GM18907 (cell line): ENCODE data around the gene PARD3B.

ENCODE experiments used
- ATAC-seq: cut with Tn5 transposase; IDR thresholded peaks from one replicate; pipeline ENCODE4 v1.9.1; 2021; ENCODE audit warnings: mild to moderate bottlenecking, moderate library complexity; ENCODE audit not compliant: unreplicated experiment

The PARD3B gene

DNA sequence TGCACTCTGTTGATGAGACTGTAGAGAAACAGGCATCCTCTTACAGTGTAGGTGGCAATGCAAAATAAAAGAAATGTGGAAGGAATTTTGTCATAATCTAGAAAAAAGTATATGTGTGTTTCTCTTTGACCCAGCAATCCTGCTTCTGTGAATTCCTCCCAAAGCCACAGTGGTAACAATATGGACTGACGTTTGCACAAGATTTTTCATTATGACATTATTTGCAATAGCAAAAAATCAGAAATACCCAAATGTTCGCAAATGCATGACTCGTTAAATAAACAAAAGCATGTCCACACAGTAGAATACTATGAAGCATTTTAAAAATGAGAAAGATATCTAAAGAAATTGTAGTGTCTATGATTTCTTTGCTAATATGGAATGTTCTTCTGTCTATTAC, 881.8 kb downstream of the PARD3B start:
- ATAC-seq: no peak

DNA sequence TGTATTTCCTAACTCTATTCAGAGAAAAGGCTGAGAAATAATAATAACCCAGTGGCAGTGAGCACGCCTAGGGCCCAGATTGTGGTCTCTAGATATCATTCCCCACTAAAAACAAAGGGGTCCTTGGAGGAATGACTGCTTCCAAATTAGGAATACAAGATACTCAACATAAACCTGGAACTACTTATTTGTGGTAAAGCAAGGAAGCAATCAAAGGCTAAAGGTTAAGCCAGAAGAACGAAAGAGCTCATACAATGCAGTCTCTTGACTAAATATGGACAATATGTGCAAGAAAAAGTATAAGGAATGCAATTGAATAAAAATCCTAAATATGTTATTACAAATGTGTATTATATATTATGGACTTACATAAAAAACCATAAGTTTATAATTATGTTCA, 883.5 kb downstream of the PARD3B start:
- no peak for ATAC-seq

DNA sequence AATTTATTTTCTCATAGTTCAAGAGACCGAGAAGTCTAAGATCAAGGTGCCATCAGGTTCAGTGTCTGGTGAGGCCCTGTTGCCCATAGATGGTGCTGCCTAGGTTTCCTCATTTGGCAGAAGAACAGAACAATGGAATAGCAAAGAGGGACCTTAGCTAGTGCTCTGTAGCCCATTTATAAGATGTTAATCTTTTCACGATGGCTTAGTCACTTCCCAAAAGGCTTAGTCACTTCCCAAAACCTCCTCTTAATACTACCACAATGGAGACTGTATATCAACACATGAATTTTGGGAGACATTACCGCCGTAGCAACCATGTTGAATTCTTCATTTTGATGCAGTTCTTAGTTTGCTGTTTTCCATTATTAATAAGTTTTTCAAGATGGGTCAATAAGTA, 890.7 kb downstream of the PARD3B start:
- ATAC-seq: no peak

DNA sequence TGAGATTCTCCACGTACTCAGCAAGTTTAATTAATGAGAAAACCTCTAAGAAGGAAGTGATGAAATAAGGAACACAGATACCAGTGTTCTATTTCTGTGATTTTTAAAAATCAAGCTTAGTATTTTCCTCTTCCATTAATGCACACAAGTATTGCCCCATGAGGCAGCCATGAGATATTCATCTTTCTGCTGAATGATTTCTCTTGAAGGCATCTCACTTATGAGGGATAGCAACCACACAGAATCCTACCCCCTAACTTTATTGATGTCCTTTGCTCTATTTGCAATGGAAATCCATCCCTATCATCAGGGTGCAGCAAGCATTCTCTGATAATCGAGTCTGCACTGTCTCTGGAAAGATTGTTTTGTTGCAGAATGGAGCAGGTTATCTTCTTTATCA, 893.0 kb downstream of the PARD3B start:
- no peak for ATAC-seq

DNA sequence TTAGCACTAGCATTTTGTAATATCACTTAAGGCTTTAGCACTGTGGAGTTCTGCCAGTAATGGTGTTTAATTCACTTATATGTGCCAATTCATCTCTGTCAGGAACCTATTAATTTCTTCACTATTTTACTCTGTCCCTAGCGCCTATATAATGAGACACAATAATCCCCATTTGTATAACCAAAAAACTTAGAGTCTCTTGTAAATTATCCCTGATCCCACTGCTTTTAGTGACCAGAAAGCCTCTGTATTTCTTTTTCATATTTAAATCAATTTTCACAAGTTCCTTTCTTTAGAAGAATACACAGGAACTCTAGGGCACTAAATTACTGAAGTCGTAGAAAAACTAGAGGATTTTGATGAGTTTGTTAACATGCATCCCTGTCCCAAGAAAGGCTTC, 894.3 kb downstream of the PARD3B start:
- ATAC-seq: no peak

DNA sequence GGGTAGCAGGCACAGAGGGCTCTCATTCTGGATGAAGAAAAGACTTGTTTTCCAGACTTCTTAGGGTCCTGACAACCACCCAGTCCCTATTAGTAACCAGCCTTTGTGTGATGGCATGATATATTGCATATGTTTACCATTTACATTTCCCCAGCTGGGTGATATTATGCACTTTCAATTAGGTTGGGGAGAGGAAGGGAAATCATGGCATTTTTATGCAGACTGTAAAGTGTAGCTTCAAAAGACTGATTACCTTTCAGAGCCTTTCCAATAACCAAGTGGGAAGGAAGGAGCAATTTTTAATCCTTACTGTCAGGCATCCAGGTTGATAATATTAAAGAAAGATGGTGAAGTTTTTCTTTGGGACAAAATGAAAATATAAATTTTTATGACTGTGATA, 896.2 kb downstream of the PARD3B start:
- ATAC-seq: no peak

DNA sequence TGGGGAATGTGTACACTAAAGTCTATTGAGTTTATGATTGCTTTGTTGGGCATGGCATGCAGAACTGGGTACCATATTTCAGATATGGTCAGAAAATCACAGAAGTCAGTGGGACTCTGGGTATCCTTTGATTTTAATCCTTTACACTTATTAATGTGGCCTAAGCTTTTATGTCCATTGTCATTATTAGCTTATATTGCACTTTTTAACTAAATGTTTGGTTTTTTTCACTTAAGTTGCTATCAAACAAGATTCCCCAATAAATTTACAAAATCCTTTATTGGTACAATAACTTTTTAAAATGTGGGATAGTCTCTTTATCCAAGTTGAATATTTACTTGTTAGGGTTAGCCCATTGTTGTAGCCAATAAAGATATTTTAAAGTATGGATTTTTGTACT, 902.9 kb downstream of the PARD3B start:
- no peak for ATAC-seq

DNA sequence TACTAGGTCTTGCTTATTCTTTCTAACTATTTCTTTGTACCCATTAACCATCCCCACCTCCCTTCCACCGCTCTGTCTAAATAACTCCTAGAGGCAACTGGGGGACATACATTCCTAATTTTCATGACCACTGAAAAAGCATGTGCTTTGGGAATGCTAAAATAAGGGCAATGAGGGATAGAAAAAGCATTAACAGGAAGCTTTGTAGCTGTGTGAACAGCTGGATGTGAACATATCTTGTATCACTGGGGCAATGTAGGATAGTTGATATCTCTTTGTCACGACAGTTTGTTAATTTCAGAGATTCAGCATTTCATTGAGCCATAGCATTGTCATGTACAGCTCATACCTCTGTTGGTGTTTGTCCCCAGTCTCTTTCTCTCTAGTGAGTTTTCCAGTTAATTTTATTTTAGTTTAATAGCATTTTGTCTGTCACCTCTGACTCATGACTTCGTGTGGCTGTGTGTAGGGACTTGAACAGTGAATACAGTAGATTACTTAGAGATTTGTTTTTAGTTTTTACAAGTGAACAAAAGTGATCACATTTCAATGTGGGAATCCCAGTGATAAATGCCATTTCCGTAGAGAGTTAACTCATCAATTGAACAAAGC, 906.7 kb downstream of the PARD3B start:
- no peak for ATAC-seq

DNA sequence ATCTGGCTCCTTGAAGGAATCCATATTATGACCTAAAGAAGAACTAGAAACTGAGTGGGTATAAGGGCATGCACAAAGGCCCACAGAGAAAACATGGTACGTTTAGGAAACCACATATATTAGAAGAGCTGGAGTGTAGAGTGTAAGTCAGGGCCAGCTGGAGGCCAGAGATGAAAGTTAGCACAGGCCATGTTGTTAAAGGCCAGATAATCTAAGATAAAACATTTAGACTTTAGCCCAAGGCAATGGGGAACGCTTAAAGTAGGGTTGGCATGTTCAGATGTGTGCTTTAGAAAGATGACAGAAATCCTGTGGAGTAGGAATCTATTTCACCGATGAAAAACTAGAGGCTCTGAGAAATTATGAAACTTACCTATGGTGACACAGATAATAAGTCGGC, 907.9 kb downstream of the PARD3B start:
- ATAC-seq: no peak

DNA sequence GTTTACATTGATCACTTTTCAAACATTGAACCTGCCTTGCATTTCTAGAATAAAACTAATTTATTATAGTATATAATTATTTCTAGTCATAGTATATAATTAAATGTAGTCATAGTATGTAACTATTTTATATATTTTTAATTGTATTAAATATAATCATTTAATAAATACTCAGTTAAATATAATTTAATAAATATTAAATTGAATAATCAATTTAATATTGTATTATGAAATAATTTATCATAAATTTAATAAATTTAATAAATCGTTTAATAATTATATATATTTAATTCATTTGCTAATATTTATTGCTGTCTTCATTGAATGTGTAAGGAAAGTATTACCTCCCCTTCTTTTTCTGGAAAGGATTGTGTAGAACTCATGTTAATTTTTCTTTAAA, 911.4 kb downstream of the PARD3B start:
- no peak for ATAC-seq

DNA sequence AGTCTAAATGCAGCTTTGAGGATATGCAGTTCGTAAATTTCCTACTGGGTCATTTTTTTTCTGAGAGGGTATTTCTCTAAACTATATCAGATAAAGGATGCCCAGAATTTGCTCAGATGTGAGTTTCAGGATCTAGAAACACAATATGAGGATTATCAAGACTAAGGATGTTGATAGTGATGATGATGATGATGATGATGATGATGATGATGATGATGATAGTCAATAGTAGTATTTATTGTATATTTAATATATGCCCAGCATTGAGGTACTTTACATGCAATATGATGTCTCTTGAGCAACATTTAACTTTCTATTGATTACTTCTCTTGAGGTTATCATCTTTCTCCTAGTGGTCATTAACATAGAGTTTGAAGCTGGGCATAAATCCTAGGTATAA, 914.9 kb downstream of the PARD3B start:
- ATAC-seq: no peak

DNA sequence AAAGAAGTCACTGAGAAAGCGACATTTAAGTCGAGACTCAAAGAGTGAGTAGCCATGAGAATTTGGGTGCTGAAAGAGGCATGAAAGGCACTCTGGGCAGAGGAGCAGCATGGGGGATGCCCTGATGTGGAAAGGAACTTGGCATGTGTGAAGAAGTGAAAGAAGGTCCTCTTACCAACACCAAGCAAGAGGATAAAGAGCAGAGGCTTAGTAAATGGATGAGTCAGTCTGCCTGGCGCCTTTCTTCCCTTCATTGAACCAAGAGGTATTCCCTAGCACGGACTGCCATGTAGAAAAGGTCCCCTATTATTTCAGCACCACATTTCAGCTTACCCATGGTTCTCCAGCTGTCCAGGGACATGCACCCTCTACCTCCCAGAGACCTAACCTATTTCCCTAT, 915.9 kb downstream of the PARD3B start:
- ATAC-seq: no peak

DNA sequence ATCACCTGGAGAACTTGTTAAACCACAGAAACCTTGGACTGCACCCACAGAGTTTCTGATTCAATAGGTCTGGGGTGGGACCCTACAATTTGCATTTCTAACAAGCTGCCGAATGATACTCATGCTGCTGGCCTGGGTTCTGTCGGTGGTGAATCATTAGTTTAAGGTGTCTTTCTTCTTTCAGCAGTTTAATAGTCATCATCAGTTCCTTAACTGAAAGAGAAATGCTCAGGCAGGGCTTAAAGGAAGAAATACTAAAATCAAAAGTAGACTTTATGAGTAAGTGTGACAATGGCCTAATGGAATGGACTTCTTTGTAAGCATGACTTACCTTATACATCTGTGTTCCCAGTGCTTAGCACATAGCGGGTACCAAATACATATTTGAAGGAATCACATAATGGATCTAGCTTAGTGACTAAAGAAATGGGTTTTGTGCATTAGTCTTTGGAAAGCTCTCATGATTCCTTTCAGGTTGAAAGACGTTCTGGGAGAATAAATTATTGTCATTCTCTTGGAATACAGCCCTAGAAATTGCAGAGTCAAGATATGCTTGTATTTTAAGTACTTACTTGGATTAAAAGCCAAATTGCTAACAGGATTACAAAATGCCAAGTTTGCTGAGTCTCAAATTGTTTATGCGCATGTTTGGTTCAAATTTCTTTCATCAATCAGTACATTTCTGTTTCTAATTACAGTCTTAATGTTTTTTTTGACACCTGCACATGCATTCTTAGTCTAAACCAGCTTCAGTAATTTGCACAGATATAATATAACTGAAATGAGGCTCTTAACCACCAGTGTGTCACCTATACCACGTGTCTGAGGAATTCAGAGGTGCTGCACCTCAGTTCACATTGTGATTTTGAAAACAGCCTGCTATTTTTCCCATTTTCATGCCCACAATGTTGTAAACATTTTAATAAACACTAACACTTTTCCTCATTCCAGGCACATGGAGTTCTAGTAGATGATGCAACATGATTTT, 916.7 kb downstream of the PARD3B start:
- ATAC-seq: no peak

DNA sequence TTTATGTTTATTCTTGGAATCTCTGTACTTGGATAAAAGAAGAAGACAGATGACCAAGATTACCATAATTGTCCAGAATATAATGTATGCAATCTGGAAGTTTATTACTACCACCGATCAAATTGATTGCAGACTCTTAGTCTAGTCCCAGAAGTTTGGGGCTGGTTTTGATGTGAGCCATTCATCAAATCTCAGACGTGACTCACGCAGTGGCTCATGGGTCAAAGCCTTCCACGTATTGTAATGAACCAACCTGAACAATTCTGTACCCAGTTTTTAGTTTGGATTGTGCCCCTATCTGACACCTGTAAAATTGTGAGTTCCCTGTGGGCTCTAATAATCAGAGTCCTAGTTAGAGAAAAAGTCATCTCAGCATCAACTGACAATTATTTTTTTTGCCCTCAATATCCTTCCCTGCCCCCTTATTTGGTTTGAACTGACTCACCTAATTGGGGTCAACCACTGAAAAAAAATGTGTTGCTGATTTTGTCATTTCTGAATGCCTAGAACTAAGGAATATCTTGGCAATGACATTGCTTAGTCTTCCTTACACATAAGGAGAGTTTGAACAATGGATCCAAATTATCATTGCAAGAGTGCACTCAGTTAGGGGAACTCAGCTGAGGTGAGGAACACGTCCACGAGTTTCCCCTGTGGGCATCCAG, 917.5 kb downstream of the PARD3B start:
- no peak for ATAC-seq

DNA sequence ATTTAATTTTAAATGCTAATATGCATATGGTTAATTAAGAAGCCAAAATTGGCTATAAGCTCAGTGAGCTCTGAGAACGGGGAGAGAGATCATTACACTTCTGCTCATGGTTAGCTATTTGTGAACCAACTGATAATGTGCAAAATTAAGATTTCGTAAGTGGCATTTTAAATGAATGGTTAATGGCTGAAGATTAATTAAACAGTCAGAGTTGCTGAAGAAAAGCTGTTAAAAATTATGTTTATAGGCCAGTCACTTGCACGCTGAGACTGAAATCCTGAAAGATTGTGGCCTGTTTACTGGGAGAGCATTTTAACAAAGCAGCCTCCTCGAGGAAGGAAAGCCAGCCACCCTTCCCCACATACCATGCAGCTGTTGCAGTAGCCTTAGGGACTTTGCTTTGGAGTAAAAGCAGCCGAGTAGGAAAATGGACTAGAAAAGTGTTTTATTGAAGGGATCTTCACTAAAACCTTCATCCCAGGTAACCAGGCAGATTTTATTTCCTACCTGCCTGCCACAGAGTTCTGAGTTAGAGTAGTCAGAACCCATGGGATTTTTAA, 918.3 kb downstream of the PARD3B start:
- ATAC-seq: no peak

DNA sequence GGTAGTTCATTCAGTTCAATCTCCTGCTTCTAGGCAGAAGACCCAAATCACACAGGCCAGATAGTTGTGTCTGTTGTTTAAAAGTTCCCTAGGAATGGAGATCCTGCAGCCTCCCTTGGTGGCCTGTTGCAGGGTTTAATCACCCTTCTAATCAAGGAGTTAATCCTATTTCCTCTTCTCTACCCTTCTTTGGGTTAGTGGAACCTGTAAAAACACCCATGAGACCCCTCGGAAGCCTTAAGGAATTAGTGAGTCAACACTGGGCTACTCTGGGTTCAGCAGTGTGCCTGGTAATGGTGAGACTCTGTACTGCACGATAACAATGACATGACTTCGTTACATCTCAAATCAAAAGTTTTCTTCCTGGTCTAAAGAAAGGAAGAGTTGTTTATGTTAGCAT, 919.4 kb downstream of the PARD3B start:
- ATAC-seq: no peak

DNA sequence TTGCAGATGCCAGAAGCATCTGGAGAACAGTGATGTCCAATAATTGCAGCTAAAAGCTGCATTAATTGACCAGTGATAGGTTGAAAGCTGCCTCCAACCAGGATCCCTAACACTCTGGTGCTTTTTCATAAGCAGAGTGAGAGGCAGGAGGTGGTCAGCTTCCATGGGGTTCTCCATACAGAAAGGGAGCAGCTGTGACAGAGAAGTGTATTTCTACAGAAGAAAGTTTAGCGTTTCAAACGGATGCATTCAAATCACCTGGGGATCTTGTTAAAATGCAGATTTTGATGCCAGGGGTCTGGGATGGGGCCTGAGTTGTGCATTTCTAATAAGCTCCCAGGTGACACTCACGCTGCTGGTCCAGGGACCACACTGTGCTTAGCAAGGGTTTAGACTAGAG, 920.5 kb downstream of the PARD3B start:
- no peak for ATAC-seq

DNA sequence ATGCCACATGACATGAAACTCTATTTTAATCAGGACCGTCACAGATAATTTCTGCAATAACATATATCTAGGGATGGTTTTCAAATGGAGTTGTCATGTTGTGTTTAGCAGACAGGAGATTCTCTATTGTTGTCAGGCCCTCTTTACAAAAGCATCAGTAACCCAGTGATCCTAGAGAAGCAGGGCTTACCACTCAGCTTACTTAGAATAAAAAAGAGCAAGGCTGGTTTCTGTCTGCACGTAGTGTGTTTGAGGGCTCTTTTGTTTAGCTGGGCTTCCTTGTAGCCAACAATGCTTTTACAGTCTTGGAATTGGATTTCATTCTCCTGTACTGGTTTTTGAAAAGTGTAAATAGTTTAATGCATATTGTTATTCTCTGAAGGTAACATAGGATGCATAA, 926.5 kb downstream of the PARD3B start:
- ATAC-seq: no peak

DNA sequence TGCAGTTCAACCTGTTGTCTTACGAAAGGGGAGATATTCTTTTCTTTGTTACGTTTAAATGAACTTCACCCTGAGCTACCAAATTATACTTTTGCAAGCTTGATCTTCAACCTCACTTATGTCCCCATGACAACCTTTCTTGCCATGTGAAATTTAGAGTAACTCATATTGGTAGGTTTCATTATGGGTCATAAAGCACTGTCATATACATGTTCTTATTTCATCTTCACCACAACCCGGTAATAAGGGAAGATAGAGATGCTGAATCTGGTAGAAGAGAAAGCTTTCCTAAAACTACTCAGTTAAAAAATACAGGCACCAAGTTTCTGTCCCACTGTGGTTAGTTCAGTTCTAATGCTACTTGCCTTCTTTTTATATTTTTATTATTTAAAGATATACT, 928.5 kb downstream of the PARD3B start:
- no peak for ATAC-seq

DNA sequence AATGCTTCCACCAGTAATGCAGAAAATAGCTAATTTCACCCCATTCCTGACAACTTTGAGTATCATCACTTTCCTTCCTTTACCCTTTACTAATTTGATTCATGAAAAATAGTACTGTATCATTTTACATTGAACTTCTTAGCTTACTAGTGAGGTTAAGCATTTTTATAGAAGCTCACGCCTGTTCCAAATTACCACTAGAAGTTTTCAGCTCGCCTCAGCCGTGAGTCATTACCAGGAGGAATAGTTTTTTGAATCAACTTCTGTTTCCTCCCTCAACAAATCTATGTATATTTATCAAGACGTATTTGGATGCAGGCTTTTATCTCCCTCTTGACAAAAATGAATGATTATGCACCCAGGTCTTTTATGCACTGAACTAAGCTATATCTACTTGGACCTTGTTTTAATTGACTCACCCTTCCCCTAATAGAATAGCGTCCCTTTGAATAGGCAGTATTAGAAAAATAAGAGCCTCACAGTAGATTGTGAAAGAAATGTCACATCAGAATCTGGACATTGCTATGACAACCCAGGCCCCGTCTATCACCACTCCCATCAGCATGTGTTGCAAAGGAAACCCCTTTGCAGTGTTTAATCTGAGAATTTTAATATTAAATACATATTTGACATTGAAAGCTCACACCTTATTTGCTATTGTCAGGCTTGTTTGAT, 929.6 kb downstream of the PARD3B start:
- ATAC-seq: no peak

DNA sequence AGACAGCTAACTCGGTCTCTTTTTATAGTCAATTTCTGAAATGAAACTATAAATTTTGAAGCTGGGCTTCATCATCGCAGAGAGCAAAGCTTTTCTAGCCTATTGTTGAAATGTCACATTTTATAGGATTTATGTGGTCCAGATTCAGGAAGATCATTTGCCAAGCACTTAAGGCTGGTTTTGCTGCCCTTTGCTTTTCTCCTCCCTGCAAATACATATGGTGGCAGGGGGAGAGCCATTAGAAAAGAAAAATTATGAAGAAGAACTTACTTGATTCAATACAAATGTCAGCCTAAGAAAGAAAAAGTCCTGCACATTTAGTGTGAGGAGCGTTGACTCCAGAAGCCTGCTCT, 930.1 kb downstream of the PARD3B start:
- ATAC-seq: no peak
